BJ (cell line): ENCODE measurements around the gene FFAR2. TPM values are rescaled to one million over a fixed set of nuclear protein-coding genes. Genes with fewer than 3 reads are reported as not detected.

Experiments
- CTCF ChIA-PET: fragments of 350-600 bp; formaldehyde crosslinking; extraction: SDS; loops from one replicate; lab custom pipeline; 2021; ENCODE audit warnings: antibody characterized with exemption, inconsistent platforms; lab: Yijun Ruan, JAX
- POLR2A ChIA-PET: fragments of 300-600 bp; sonication (Branson Sonifier 250); formaldehyde crosslinking; extraction: SDS; loops from one replicate; lab custom pipeline; 2021; ENCODE audit warnings: antibody characterized with exemption; lab: Charles Lee
- DNase-seq: peaks from one replicate; pipeline ENCODE4 v3.0.0-alpha.2; 2011; ENCODE audit warnings: low read depth
- H3K27me3 ChIP-seq: 2 replicates; pipeline ENCODE4 v1.6.0; 2011; ENCODE audit warnings: low read length; ENCODE audit not compliant: control insufficient read depth, insufficient read depth
- H3K36me3 ChIP-seq: 2 replicates; pipeline ENCODE4 v1.5.1; 2011; ENCODE audit warnings: low read length; ENCODE audit not compliant: control insufficient read depth, insufficient read depth
- H3K4me3 ChIP-seq: 2 replicates; pipeline ENCODE4 v1.5.1; 2011; ENCODE audit warnings: low read depth, mild to moderate bottlenecking, control low read depth, low read length
- polyA plus RNA-seq: library from polyadenylated mRNA; depleted of rRNA; stranded (reverse); fragments of >200 nt; gene quantifications from 2 replicates; pipeline ENCODE4 v1.2.3, GENCODE V29; 2011
- TF ChIP-seq, protein P1 (sequence below): IDR thresholded peaks from 2 replicates; pipeline ENCODE4 v1.5.1; 2011; ENCODE audit warnings: low read depth, mild to moderate bottlenecking, control low read depth, inconsistent platforms, low read length, moderate library complexity; ENCODE audit not compliant: insufficient read depth

FFAR2 gene
- polyA plus RNA-seq, 1 experiment = not detected

GRCh38 chr19:35476149-35476548 is 28.1 kb downstream of the FFAR2 start:
- ChIA-PET CTCF (no interaction called here), POLR2A (no interaction called here)
- TF ChIP-seq, protein P1, sequence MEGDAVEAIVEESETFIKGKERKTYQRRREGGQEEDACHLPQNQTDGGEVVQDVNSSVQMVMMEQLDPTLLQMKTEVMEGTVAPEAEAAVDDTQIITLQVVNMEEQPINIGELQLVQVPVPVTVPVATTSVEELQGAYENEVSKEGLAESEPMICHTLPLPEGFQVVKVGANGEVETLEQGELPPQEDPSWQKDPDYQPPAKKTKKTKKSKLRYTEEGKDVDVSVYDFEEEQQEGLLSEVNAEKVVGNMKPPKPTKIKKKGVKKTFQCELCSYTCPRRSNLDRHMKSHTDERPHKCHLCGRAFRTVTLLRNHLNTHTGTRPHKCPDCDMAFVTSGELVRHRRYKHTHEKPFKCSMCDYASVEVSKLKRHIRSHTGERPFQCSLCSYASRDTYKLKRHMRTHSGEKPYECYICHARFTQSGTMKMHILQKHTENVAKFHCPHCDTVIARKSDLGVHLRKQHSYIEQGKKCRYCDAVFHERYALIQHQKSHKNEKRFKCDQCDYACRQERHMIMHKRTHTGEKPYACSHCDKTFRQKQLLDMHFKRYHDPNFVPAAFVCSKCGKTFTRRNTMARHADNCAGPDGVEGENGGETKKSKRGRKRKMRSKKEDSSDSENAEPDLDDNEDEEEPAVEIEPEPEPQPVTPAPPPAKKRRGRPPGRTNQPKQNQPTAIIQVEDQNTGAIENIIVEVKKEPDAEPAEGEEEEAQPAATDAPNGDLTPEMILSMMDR = no peak
- H3K36me3 ChIP-seq = no peaks in the 10 kb centered on the region
- no peak overlapping the region for H3K4me3 ChIP-seq
- H3K27me3 ChIP-seq = no peaks in the 10 kb centered on the region
- no peak for DNase-seq

GRCh38 chr19:35478794-35479677 is 31.0 kb downstream of the FFAR2 start:
- DNase-seq = no peak
- Histone ChIP-seq H3K4me3 (no peak overlapping the region), H3K27me3 (no peaks in the 10 kb centered on the region), H3K36me3 (no peaks in the 10 kb centered on the region)
- TF ChIP-seq, protein P1 = no peak
- POLR2A ChIA-PET = no interaction called here
- CTCF ChIA-PET = interaction anchor here (2.6 kb wide), 1 partner anchor 16 kb away, joined by 11 read pairs; no protein-coding TSS in a partner anchor

GRCh38 chr19:35483089-35483488 is 35.0 kb downstream of the FFAR2 start:
- no peaks in the 10 kb centered on the region; the same call in 1 of the 2 replicates for H3K36me3 ChIP-seq
- CTCF ChIA-PET = interaction anchor here (1.1 kb wide), 1 partner anchor 12 kb away, joined by 5 read pairs; no protein-coding TSS in a partner anchor
- DNase-seq = no peak
- TF ChIP-seq, protein P1 = no peak
- no peak overlapping the region for H3K4me3 ChIP-seq
- H3K27me3 ChIP-seq = no peaks in the 10 kb centered on the region
- POLR2A ChIA-PET = no interaction called here

DNA sequence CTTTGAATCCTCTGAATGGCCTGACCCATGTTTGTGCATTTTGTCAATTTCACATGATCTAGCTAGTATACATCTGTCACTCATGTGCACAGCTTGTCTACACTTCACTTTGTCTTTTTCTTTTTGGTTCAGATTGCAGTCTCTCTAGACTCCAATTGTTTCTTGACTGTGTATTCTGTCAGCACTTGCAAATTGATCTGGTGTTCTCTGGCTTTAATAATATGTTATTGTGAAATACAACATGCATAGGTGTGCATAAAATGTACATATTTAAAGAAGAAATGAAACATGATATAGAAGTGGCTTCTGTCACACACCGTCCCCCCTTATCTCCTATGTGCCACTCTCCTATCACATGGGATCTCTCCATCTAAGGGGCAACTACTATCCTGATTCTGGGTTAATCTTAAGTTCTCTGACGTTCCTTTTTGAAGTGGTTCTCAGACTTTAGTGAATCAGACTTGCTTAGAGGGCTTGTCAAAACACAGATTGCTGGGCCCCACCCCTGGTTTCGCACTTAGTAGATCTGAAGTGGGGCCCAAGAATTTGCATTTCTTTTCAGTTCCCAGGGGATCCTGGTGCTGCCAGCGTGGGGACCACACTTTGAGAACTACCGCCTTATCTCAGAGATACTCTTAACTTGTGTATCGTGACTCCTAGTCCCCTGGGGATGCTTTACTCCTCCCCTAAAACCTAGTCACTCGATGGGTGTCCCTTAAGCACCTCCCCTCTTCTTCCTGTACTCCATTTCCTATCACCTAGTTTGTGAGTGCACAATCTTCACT is 36.4 kb downstream of the FFAR2 start:
- TF ChIP-seq, protein P1 = no peak
- POLR2A ChIA-PET = no interaction called here
- CTCF ChIA-PET = interaction anchor here (0.8 kb wide), 1 partner anchor 33 kb away, joined by 3 read pairs; no protein-coding TSS in a partner anchor
- no peaks in the 10 kb centered on the region; the same call in 1 of the 2 replicates for H3K36me3 ChIP-seq
- H3K4me3 ChIP-seq = no peak overlapping the region
- 0 out of 2 replicates have a peak, but pooled peaks cover under 1% of the 10 kb centered on the region for H3K27me3 ChIP-seq
- DNase-seq = no peak
